ENCODE measurements around the gene RUFY3. TPM values are rescaled to one million over a fixed set of nuclear protein-coding genes. Genes with fewer than 3 reads are reported as not detected.

The RUFY3 gene
- total RNA-seq, 1 donor from 2014 or later: 43.2 TPM

Other genes starting within 250 kb of the RUFY3 start
- gene MUC7, start 249.8 kb upstream of the RUFY3 start, total RNA-seq: not detected in 2 replicates
- gene AMTN, start 203.4 kb upstream of the RUFY3 start, total RNA-seq: 0.38 and 0.79 TPM in 2 replicates
- not detected in 2 replicates for gene AMBN, start 129.7 kb upstream of the RUFY3 start, total RNA-seq
- not detected in 2 replicates for gene ENAM, start 93.2 kb upstream of the RUFY3 start, total RNA-seq
- not detected in 2 replicates for gene JCHAIN, start 55.5 kb upstream of the RUFY3 start, total RNA-seq
- gene UTP3, start 33.4 kb upstream of the RUFY3 start, total RNA-seq: 15.0 and 18.2 TPM in 2 replicates
- 62.7 and 78.5 TPM in 2 replicates for gene GRSF1, start 117.9 kb downstream of the RUFY3 start, total RNA-seq
- gene MOB1B, start 180.4 kb downstream of the RUFY3 start, total RNA-seq: 8.1 and 8.4 TPM in 2 replicates